Natural killer cell (primary cell): Measurements from ENCODE around the gene CCL28. TPM values are rescaled to one million over a fixed set of nuclear protein-coding genes. Genes with fewer than 3 reads are reported as not detected.

Experiments used
- ATAC-seq, 3 donors: fragments of 150-1000 bp in 2 of 3; fragments of 200-7000 bp in 1 of 3; cut with Tn5 transposase; 1 replicate in 1 of 3; 2 replicates in 2 of 3; pipeline ENCODE4 v1.10.0; 2021; ENCODE audit warnings: mild to moderate bottlenecking in 2 of 3, moderate library complexity in 2 of 3
- DNase-seq, 2 donors: peaks; one replicate each; pipeline versions ENCODE4 v3.0.0 to v3.0.0-alpha.2; 2013 to 2021; ENCODE audit warnings: mixed read lengths in 1 of 2
- H3K27ac ChIP-seq: one replicate; pipeline ENCODE4 v1.5.1; 2013; ENCODE audit warnings: mild to moderate bottlenecking, low read length
- H3K27me3 ChIP-seq: one replicate; pipeline ENCODE4 v1.6.1; 2013; ENCODE audit warnings: low read length; ENCODE audit not compliant: control insufficient read depth, insufficient read depth
- H3K36me3 ChIP-seq: one replicate; pipeline ENCODE4 v1.6.1; 2013; ENCODE audit warnings: low read length; ENCODE audit not compliant: control insufficient read depth, insufficient read depth
- H3K4me1 ChIP-seq: one replicate; pipeline ENCODE4 v1.6.1; 2013; ENCODE audit warnings: low read length; ENCODE audit not compliant: control insufficient read depth, insufficient read depth
- H3K4me3 ChIP-seq: one replicate; pipeline ENCODE4 v1.5.1; 2013; ENCODE audit warnings: low read length
- H3K9me3 ChIP-seq: one replicate; pipeline ENCODE4 v1.6.1; 2013; ENCODE audit warnings: low read length; ENCODE audit not compliant: control insufficient read depth, insufficient read depth
- H3K27ac Mint-ChIP-seq, 2 donors: one replicate each; pipeline ENCODE4 v1.8.0; 2022; ENCODE audit warnings: mild to moderate bottlenecking in 2 of 2, mixed read lengths in 2 of 2, moderate library complexity in 1 of 2
- H3K27me3 Mint-ChIP-seq, 2 donors: one replicate each; pipeline ENCODE4 v1.8.0; 2022; ENCODE audit warnings: low read depth in 2 of 2, mixed read lengths in 2 of 2
- H3K36me3 Mint-ChIP-seq: one replicate; pipeline ENCODE4 v1.8.0; 2022; ENCODE audit warnings: mixed read lengths
- H3K4me1 Mint-ChIP-seq, 2 donors: one replicate each; pipeline ENCODE4 v1.8.0; 2022; ENCODE audit warnings: mixed read lengths in 2 of 2
- H3K4me3 Mint-ChIP-seq: one replicate; pipeline ENCODE4 v1.8.0; 2022; ENCODE audit warnings: mild to moderate bottlenecking, moderate library complexity, mixed read lengths
- H3K9me3 Mint-ChIP-seq, 2 donors: one replicate each; pipeline ENCODE4 v1.8.0; 2022; ENCODE audit warnings: mixed read lengths in 2 of 2
- WGBS: methylation state at CpG from one replicate; pipeline ENCODE4 v1.1.7; 2013; ENCODE audit warnings: missing lambda C conversion rate; ENCODE audit not compliant: insufficient coverage; 5-methylcytosine and 5-hydroxymethylcytosine counted together
- intact Hi-C: fragments of 100-400 bp; cut with micrococcal nuclease; formaldehyde crosslinking; loops from one replicate; pipeline ENCODE4 v1.14.2; 2022
- total RNA-seq, 4 donors: library from RNA; stranded (reverse); fragments of 120-200 nt in 1 of 4; gene quantifications; one replicate each; pipeline versions ENCODE4 v1.2.3 to v1.2.4, GENCODE V29; 2013 to 2022
- TF ChIP-seq, protein P1 (sequence below): fragments of 200-600 bp; IDR thresholded peaks from one replicate; pipeline ENCODE4 v1.8.0; 2022; ENCODE audit warnings: antibody characterized with exemption

Gene CCL28
- total RNA-seq, 3 donors from 2014 or later (not counting 1 experiment from before 2014, with no cell fraction given), result 17.5 to 25.8 (median 25.1) TPM

DNA sequence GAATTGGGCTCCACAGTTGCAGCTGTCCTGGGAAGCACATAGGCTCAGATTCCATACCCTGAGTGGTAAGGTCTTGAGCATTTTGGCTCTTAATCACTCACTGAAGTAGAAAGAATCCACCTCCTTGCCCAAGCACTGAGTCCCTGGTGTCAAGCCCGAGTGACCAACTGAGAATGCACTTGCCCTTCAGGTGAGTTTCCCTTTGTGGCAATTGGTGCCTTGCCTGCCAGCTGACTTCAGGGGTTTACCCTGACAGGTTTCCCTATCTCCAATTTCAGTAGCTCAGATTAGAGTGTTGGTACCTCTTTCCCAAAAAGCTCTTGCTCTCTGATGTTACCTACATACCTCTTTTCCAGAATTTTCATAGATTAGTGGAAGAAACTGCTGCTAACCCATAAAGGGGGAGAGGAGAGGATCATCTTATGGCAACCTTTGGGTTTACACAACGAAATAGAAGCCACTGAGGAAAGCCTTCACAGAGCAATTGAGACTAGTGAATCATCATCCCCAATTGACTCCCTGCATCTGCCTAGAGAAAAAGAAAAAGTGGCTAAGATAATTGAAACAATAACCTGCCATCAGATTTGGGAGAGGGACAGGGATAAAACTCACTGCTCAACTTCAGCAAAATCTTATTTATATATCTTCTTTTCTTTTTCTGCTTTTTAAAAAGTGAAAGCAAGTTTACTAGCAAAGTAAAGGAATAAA is 48.6 kb downstream of the CCL28 start:
- Histone ChIP-seq H3K27me3 (no peaks in the 10 kb centered on the region), H3K36me3 (no peaks in the 10 kb centered on the region), H3K4me3 (no peak overlapping the region), H3K9me3 (peaks cover 8% of the 10 kb centered on the region), H3K4me1 (no peaks in the 10 kb centered on the region), H3K27ac (no peak overlapping the region)
- Mint-ChIP-seq H3K27me3 (peaks cover 0 to 8% of the 10 kb centered on the region in 2 donors), H3K36me3 (peaks cover 9% of the 10 kb centered on the region), H3K4me1 (peaks cover 0 to 3% of the 10 kb centered on the region in 2 donors), H3K4me3 (no peak overlapping the region), H3K9me3 (peaks cover 0 to 5% of the 10 kb centered on the region in 2 donors), H3K27ac (no peak overlapping the region)
- TF ChIP-seq, protein P1, sequence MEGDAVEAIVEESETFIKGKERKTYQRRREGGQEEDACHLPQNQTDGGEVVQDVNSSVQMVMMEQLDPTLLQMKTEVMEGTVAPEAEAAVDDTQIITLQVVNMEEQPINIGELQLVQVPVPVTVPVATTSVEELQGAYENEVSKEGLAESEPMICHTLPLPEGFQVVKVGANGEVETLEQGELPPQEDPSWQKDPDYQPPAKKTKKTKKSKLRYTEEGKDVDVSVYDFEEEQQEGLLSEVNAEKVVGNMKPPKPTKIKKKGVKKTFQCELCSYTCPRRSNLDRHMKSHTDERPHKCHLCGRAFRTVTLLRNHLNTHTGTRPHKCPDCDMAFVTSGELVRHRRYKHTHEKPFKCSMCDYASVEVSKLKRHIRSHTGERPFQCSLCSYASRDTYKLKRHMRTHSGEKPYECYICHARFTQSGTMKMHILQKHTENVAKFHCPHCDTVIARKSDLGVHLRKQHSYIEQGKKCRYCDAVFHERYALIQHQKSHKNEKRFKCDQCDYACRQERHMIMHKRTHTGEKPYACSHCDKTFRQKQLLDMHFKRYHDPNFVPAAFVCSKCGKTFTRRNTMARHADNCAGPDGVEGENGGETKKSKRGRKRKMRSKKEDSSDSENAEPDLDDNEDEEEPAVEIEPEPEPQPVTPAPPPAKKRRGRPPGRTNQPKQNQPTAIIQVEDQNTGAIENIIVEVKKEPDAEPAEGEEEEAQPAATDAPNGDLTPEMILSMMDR, result no peak
- ATAC-seq, result no peak
- DNase-seq, result no peak
- intact Hi-C loops, result no loop called here
- WGBS, result 79% methylated on average over 2 of the region's 2 CpGs

DNA sequence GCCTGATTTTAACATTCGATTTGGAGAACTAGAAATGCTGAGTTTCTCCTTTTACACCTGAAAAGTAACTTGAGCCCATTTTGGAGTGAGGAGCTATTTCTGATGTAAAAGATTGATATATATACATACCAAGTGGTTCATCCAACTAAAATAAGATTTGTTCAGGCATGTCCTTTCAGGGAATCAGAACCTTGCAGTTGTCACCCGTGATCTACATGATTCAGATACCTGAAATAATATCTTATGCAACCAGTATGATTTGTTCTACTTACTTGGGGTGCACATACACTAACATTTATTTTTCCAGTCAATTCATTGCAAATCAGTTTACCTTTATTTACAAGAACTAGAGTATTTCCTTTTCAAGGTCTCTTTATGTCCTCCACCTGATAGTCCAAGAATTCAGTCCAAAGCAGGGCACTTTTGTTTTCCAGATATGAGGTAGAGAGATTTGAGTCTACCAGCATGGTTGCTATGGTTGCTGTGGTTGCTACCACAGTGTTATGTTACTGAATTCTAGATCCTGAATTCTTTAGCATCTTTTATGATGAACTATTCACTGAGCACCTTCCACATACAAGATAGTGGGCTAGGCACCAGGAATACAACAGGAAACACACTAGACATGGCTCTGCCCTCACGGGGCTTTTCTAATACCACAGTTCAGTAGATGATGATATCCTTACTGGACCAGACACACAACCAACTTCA is 49.3 kb downstream of the CCL28 start:
- no peaks in the 10 kb centered on the region for H3K4me1 Mint-ChIP-seq
- H3K27ac Mint-ChIP-seq, result no peak overlapping the region
- H3K36me3 ChIP-seq, result no peaks in the 10 kb centered on the region
- H3K4me1 ChIP-seq, result no peaks in the 10 kb centered on the region
- no peak overlapping the region for H3K4me3 Mint-ChIP-seq
- peaks cover 9% of the 10 kb centered on the region for H3K36me3 Mint-ChIP-seq
- ATAC-seq, result no peak
- H3K9me3 ChIP-seq, result peaks cover 8% of the 10 kb centered on the region
- H3K4me3 ChIP-seq, result no peak overlapping the region
- H3K27me3 ChIP-seq, result no peaks in the 10 kb centered on the region
- peaks cover 0 to 3% of the 10 kb centered on the region in 2 donors for H3K9me3 Mint-ChIP-seq
- no peak overlapping the region for H3K27ac ChIP-seq
- intact Hi-C loops, result no loop called here
- WGBS, result 90% methylated on average over 3 of the region's 3 CpGs
- TF ChIP-seq, protein P1, result no peak
- H3K27me3 Mint-ChIP-seq, result peaks cover 0 to 8% of the 10 kb centered on the region in 2 donors
- no peak for DNase-seq

DNA sequence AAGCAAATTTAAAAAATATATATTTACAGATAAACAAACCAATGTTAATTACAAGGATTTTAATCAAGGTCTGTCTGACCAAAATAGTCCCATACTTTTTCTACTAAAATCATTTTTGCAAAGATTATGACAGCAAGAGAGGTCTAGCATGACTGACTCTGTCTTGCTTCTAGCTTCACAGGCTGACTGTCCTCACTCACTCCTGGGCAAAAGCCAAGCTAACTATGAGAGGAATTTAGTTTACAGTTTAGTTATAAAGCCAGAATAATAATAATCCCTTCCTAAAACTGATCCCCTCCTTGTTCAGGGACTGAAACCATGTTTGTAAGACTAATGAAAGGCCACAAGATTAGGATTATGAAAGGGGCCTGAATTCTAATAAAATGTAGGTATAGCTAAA is 53.5 kb downstream of the CCL28 start:
- H3K27me3 Mint-ChIP-seq, result peaks cover 6 to 8% of the 10 kb centered on the region in 2 donors
- intact Hi-C loops, result no loop called here

More for the DNA sequence above, 53.5 kb downstream of the CCL28 start:
- Histone ChIP-seq H3K9me3 (peaks cover 8% of the 10 kb centered on the region), H3K27me3 (no peaks in the 10 kb centered on the region), H3K27ac (no peak overlapping the region), H3K4me3 (no peak overlapping the region), H3K4me1 (no peaks in the 10 kb centered on the region), H3K36me3 (no peaks in the 10 kb centered on the region)
- Mint-ChIP-seq H3K27ac (no peak overlapping the region), H3K4me3 (no peak overlapping the region), H3K36me3 (peaks cover 9% of the 10 kb centered on the region), H3K4me1 (no peaks in the 10 kb centered on the region), H3K9me3 (peaks cover 0 to 3% of the 10 kb centered on the region in 2 donors)
- TF ChIP-seq, protein P1, result no peak
- DNase-seq, result no peak
- ATAC-seq, result no peak
